WERI-Rb-1 (cell line): Measurements from ENCODE around the gene RBM5.

Source experiments
- DNase-seq: peaks from one replicate; pipeline ENCODE4 v3.0.0-alpha.2; 2020
- H3K27ac ChIP-seq: fragments of 250-450 bp; sonication (Bioruptor Pico); 2 replicates; pipeline ENCODE4 v1.5.1; 2020; ENCODE audit warnings: mild to moderate bottlenecking, moderate library complexity
- H3K27me3 ChIP-seq: fragments of 250-450 bp; sonication (Bioruptor Pico); 2 replicates; pipeline ENCODE4 v1.5.1; 2021; ENCODE audit warnings: mild to moderate bottlenecking, low read depth, moderate library complexity; ENCODE audit not compliant: insufficient read depth, severe bottlenecking
- H3K36me3 ChIP-seq: fragments of 250-450 bp; sonication (Bioruptor Pico); 2 replicates; pipeline ENCODE4 v1.5.1; 2020; ENCODE audit warnings: mild to moderate bottlenecking, moderate library complexity
- H3K4me3 ChIP-seq: 2 replicates; pipeline ENCODE4 v1.5.1; 2011; ENCODE audit warnings: low read depth, mild to moderate bottlenecking, control low read depth, low read length
- H3K9me3 ChIP-seq: fragments of 250-450 bp; sonication (Bioruptor Pico); 2 replicates; pipeline ENCODE4 v1.5.1; 2021; ENCODE audit warnings: mild to moderate bottlenecking, moderate library complexity; ENCODE audit not compliant: severe bottlenecking
- CTCF ChIP-seq: IDR thresholded peaks from 2 replicates; pipeline ENCODE4 v1.5.1; 2011; ENCODE audit warnings: low read depth, mild to moderate bottlenecking, control low read depth, inconsistent platforms, low read length

The RBM5 gene

DNA sequence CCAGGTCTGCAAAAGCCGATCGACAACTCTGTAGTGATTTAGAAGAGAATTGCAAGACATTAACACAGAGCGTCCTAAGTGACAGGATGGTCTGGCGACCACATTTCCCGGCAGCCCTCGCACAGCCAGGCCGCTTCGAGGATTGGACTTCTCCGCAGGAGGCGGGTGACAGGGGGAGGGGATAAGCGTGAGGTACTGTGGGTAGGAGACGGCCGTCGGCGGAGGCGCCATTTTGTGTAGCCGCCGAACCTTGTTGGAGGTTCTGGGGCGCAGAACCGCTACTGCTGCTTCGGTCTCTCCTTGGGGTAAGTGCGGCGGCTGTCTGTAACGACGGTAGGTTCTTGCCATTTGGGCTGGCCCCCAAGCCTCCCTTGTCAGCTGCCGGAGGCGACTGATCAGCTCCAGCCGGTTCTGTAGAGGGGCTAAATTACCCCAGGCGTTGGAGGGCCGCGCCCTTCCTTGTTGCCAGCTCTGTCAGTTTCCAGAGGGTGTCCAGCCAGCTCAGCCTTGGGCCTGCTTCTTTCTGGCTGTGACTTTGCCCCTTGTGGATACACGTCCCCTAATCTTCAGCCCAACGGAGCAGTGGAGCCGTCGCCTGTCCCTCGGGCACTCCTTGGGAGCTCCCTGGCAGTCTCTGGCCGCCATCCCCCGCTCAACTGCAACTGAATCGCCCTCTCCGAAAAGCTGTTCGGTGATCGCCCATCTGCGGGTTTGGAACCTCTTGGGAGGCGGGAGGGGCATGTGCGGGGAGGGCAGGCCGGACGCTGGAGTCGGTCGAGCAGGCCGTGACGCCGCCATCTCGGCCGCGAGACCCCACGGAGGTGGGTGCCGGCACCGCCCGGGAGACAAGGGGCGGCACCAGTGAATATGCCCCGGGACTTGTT lies at the start of gene RBM5:
Gene RBM5, plus strand, starts transcription at position 195 of the 884 bp plus-strand sequence. CDS start 1,516 bp downstream, outside the sequence.
- Histone ChIP-seq H3K4me3 (peak within 1 kb of the TSS; percentile 84), H3K9me3 (no peaks in the 10 kb centered on the region), H3K36me3 (peaks cover 43% of the 10 kb centered on the region), H3K27me3 (no peaks in the 10 kb centered on the region), H3K27ac (peak within 1 kb of the TSS; percentile 98)
- no peak for TF ChIP-seq CTCF
- peak; percentile 95 for DNase-seq

GRCh38 chr3:50044976-50045375 lies 43.7 kb upstream of the RBM5 start:
- DNase-seq = no peak
- H3K27me3 ChIP-seq = no peaks in the 10 kb centered on the region
- no peak for TF ChIP-seq CTCF
- no peaks in the 10 kb centered on the region for H3K9me3 ChIP-seq
- H3K27ac ChIP-seq = no peak overlapping the region
- H3K36me3 ChIP-seq = peaks cover 21% of the 10 kb centered on the region
- no peak overlapping the region for H3K4me3 ChIP-seq

DNA sequence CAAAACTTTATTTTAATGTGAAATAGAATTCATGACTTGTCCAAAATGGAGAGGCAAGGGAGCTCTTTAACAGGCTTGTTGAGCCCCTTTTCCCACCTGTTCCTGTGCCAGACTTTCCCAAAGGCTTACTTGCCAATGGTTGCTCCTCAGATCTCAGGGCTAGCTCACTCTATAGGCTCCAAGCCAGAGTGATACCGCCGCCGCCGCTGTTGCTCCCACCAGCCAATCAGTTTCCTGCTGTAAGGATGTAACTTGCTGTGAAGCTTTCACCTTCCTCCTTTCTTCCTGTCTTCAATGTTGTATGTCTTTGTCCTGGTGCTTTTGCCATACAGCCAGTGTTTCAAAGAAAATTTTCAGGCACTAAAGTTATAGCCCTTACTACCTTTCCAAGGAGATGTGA lies 41.3 kb upstream of the RBM5 start:
- Histone ChIP-seq H3K27ac (no peak overlapping the region), H3K36me3 (peaks cover 40% of the 10 kb centered on the region), H3K4me3 (no peak overlapping the region), H3K9me3 (no peaks in the 10 kb centered on the region), H3K27me3 (no peaks in the 10 kb centered on the region)
- DNase-seq = no peak
- no peak for TF ChIP-seq CTCF

- no peaks in the 10 kb centered on the region for H3K9me3 ChIP-seq
- no peak for DNase-seq
- H3K27ac ChIP-seq = no peak overlapping the region
- TF ChIP-seq CTCF = no peak
- peaks cover 59% of the 10 kb centered on the region for H3K36me3 ChIP-seq
- H3K4me3 ChIP-seq = no peak overlapping the region
- no peaks in the 10 kb centered on the region for H3K27me3 ChIP-seq
These were observed 38.4 kb upstream of the RBM5 start for GRCh38 chr3:50050361-50050760.

- H3K9me3 ChIP-seq = no peaks in the 10 kb centered on the region
- no peak for TF ChIP-seq CTCF
- no peak overlapping the region for H3K27ac ChIP-seq
- no peaks in the 10 kb centered on the region for H3K27me3 ChIP-seq
- H3K36me3 ChIP-seq = peaks cover 71% of the 10 kb centered on the region
- no peak overlapping the region for H3K4me3 ChIP-seq
- no peak for DNase-seq
These were observed 31.0 kb upstream of the RBM5 start for GRCh38 chr3:50057756-50058155.
